Stomach (tissue), 4 donors: ENCODE measurements around the gene ERLEC1.

Experiments
- EP300 ChIP-seq: sonication (generic); formaldehyde crosslinking; IDR thresholded peaks from one replicate; pipeline ENCODE4 v1.6.1; 2017; ENCODE audit warnings: antibody characterized with exemption
- POLR2A ChIP-seq, 4 donors: fragments of 450-650 bp; IDR thresholded peaks; one replicate each; pipeline ENCODE4 v1.6.1; 2016; ENCODE audit warnings: antibody characterized with exemption in 4 of 4, control low read depth in 2 of 4, mild to moderate bottlenecking in 1 of 4, moderate library complexity in 1 of 4
- POLR2AphosphoS5 ChIP-seq, 3 donors: sonication (generic); formaldehyde crosslinking; IDR thresholded peaks; one replicate each; pipeline ENCODE4 v1.6.1; 2016; ENCODE audit warnings: antibody characterized with exemption in 3 of 3
- TF ChIP-seq, protein P1 (sequence below), 7 experiments: fragments of 450-650 bp in 4 of 7; fragments of 200-600 bp in 3 of 7; sonication (generic) in 3 of 7; IDR thresholded peaks; one replicate each; pipeline ENCODE4 v1.5.1; 2016 to 2019; ENCODE audit warnings: antibody characterized with exemption in 7 of 7, control low read depth in 2 of 7, mild to moderate bottlenecking in 1 of 7

DNA sequence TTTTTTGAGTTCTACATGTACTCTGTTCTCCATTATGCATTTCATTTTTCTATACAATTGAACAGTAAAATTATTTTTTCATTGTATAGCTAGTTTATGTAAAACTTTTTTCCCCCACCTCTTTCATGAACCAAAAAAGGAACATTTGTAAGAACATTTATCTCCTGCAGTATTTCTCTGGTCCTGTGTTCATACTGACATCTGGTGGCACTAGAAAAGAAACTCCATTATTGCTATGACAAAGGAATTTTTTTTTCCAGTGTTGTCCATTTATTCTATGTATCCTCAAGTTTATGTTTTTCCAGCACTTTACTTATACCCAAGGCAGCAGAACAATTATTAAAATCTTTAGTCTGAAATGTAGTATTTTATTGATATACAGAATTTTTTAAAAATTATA lies 46.7 kb upstream of the ERLEC1 start:
- TF ChIP-seq, protein P1, sequence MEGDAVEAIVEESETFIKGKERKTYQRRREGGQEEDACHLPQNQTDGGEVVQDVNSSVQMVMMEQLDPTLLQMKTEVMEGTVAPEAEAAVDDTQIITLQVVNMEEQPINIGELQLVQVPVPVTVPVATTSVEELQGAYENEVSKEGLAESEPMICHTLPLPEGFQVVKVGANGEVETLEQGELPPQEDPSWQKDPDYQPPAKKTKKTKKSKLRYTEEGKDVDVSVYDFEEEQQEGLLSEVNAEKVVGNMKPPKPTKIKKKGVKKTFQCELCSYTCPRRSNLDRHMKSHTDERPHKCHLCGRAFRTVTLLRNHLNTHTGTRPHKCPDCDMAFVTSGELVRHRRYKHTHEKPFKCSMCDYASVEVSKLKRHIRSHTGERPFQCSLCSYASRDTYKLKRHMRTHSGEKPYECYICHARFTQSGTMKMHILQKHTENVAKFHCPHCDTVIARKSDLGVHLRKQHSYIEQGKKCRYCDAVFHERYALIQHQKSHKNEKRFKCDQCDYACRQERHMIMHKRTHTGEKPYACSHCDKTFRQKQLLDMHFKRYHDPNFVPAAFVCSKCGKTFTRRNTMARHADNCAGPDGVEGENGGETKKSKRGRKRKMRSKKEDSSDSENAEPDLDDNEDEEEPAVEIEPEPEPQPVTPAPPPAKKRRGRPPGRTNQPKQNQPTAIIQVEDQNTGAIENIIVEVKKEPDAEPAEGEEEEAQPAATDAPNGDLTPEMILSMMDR (IDR thresholded peaks at IDR 0.05), result no peak
- TF ChIP-seq POLR2A (IDR thresholded peaks at IDR 0.05) (no peak), EP300 (no peak), POLR2AphosphoS5 (IDR thresholded peaks at IDR 0.05) (no peak)
